GM18526 (cell line): ENCODE measurements around the gene MGLL.

Source experiments
- POLR2A ChIP-seq: IDR thresholded peaks from 3 replicates; pipeline ENCODE4 v1.6.1; 2011; ENCODE audit not compliant: insufficient read length; ENCODE audit errors: extremely low read depth

MGLL gene

DNA sequence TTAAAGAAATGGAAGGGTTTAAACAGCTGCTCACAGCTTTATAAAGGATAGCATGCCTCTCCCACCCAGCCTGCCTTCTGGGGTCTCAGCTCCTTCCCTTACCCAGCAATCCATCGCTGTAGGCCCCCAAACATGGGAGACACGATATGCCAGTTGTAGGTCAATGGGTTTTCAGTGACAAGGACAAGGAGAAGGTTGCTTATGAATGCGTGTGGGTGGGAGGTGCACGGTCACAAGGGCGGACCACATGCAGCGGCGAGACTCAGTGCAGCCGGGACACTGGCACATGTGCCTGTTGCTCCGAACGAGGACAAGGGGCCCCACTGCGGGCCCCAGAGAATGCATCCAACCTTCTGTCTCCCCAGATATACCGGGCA, 67.0 kb downstream of the MGLL start:
- TF ChIP-seq POLR2A = peak; percentile 33

DNA sequence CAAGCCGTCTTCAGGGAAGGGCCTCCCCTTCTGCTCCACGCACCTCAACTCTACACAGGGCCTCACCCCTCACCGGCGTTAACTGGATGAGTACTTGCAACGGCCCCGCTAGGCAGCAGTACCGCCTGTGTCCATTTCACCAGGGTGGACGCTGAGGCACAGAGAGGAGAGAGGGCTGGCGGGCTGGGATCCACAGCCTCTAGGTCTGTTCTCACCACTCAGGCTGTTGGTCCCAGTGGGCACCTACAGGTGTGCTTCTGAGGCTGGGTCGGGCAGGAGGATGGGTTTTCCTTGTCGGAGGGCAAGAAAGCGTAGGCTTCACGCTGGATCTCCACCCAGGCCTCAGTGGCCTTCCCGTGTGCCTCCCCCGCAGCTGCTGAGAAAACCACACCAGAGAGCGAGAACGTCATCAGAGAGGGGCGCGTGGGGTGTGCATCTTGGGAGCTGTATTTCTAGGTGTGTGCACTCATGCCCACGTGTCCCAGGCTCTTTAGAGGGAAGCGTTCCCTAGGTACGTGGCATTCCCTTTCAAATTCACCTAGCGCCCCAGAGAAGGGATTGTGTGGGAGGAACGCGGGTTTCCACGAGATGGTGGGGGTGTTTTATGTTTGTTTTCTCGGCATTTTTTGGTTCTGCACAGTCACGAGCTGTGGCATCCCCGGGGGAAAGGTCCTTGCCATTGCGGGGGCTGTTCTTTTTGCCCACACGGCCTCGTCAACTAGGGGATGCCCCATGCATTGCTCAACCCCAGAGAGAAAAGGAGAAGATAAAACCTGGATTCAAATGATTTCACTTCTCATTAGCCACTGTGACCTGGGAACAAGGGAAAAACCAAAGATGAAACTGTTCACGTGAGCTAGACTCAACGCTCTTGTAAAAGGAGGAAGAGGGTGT, 67.7 kb downstream of the MGLL start:
- peak; percentile 46 for TF ChIP-seq POLR2A

DNA sequence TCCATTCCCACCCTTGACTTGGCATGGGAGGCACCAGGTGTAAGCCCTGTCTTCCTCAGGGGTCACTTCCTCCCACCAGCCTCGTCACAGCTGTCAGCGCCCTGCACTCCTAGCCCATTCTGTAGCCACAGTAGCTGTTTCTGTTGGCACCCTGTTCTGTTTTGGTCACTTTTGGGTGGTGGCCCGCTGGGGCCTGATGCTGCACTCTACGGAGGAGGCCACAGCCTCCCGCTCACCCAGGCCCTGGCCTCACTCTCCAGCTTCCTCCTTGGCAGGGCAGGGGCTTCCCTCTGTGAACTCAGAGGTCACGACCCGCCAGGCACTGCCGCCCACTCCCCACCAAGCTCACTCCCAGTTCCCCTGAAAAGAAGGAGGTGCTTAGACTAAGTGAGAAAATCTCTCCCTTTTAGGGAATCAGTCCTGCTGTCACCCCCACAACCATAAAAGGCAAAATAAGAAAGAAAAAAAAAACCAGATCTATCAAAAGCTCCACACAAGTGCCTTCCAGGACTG, 68.4 kb downstream of the MGLL start:
- no peak for TF ChIP-seq POLR2A

DNA sequence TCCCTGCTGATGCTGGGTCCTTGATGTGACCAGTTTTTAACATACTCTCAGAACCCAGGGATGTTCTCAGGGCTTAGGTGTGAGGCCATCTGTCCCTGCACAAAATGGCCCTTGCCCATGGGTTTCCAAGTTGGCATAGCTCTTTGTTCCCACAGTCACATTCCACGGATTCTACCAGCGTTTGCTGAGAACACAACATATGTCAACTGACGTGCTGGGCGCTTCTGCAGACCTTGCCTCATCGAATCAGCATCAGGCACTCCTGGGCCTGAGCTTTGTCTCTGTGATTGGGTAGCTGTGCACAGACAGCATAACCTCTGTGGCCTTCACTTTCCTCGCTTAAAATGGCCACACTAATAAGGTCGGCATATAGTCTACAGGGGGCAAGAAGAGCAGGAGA, 69.0 kb downstream of the MGLL start:
- TF ChIP-seq POLR2A = no peak

DNA sequence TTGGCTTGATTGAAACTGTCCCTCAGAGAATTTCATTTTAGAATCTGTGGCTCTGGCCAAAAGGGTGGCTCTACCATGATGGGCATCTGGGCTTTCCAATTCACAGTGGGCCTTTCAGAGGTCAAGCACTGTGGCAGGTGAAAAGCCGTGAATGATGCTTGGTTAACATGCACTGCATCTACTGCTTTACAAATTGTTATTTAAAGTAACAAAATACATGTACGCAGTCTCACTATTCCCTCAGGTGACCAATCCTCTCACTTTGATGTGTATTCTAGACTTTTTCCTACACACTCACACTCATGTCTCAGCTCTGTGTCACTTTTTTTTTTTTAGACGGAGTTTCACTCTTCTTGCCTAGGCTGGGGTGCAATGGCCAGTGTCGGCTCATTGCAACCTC, 70.5 kb downstream of the MGLL start:
- no peak for TF ChIP-seq POLR2A

DNA sequence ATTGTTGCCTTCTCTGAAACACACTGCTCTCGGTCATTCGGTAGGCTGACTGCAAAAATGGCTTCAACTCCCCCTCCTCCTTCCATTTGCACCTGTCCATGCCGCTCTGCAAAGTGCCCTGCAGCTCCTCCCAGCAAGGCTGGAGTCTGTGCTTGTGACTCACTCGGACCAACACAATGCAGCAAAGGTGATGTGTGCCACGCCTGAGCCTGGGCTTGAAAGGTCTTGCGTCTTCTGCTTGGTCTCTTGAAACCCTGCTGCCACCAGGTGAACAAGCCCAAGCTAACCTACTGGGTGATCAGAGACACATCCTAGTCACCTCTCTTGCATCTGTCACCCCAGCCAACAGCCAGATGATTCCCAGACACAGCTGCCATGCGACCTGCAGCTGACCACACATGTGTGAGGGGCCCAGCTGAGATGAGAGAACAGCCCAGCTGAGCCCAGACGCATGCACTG, 71.1 kb downstream of the MGLL start:
- TF ChIP-seq POLR2A = no peak

DNA sequence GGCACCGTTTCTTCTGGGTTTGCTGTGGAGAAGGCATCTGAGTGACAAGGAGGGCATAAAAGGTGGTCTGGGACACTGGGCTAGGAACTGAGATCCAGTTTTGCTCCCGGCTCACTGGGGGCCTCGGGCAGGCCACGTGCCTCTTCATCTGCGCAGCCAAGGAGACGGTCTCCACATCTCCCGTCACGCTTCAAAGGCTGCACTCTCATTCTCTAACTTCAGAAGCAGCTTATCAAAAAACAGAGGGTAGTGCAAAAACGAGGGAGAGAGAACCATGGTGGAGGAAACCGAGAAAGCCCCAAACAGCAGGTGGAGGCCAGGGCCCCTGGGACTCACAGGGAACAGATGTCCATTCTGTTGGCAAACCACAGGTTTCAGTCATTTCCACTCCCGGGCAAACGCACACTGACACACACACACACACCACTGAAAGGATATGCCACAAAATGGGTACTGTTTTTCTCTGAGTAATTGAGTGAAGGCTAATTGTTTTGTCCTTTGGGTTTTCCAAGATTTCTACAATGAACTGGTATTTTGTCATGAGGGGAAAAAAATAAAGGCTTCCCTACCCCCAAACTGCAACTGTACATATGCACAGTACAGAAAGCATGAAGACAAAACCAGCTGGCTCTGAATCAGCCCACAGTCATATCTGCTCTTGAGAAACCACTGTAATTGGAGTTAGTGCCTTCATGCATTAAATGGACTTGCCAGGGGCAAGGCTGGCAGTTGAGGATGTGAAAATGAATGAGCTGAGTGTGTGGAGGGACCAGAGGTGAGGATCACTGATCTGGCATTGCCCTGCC, 71.9 kb downstream of the MGLL start:
- no peak for TF ChIP-seq POLR2A

DNA sequence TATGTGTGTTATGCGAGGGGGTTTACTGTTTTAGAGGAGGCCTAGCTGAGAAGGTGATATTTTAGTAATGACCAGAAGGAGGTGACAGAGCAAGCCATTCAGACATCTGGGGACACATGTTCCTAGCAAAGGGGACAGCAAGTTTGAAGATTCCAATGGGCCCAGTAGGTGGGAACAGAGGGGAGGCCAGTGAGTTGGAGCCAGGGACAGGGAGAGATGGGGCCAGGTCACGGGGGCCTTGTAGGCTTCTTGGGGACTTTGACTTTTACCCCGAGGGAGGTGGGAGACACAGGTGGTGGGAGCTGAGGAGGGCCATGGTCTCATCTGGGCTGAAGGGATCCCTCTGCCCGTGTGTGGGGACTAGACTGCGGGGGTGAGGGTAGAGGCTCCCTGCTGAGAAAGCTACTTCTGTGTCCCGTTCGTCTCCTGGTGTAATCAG, 72.5 kb downstream of the MGLL start:
- TF ChIP-seq POLR2A = no peak

DNA sequence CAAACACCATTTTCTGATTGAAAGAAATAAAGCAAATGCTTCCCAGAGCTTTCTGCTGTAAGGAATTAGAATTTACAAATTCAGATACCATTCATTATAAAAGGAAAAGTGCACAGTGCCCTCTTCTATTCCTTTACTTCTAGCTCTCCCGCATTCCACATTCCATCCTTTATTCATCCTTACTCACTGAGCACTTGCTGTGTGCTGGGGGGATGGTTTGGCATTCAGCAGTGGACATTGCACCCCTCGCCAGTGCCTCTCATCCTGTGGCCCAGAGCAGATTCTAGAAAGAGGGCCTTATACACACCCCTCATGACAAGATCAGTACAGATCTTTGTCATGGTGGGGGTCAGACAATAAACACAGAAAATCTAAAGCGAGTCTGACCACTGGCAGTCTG, 73.0 kb downstream of the MGLL start:
- TF ChIP-seq POLR2A = no peak

DNA sequence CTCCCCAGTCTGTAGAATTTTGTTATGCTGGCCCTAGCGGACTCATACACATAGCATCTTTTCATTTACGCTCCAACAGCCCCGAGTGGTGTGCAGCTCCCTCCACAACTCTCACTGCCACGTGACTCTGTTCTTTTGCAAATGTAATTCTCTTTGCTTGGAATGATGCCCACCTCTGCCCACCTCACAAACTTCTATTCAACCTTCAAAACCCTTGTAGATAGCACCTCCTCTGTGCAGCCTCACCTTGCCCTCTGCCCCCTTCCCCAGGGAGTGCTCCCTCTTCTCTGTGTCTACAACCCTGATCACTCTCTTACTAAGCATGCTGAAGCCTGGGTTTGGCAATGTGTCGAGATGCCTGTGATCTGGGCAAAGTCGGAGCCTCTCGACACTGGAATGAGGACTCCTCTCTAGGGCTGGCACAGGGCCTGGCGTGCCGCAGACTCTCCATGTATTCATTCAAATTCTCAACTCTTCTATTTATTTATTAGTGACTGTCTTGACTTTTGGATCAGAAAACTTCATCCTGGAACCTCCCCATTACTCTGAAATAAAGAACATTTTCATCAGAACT, 73.5 kb downstream of the MGLL start:
- TF ChIP-seq POLR2A = no peak

DNA sequence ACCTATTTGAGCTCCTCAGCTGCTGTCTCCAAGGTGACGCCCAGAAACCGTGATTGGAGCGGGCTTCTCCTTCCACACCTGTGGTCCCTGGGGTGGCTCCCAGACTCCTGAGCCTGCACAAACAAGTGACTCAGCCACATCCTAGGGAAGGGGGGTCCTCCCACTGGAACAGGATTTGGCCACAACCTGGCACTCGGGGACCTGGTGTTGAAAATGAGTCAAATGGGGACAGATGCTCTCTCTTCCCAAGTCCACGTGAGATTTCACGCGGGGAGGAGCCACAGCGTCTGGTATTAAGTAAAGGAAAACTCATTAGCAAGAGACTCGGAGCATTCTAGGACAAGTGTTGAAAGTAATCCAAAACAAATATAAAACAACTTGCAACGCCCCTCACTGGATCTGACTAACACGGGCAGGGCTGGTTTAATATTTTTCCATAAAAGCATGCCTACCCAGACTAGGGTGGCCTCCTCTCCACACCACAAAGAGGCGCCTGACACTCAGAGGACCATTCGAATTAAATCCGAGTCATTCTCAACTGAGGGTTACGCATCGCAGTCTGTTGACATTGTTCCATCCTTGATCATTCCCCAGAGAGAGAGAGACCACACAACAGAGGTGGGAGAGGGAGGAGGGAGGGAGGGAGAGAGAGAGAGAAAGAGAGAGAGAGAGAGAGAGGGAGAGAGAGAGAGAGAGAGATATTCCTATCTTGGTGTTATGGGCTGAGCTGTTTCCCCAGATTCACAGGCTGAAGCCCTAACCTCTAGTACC, 74.4 kb downstream of the MGLL start:
- no peak for TF ChIP-seq POLR2A

DNA sequence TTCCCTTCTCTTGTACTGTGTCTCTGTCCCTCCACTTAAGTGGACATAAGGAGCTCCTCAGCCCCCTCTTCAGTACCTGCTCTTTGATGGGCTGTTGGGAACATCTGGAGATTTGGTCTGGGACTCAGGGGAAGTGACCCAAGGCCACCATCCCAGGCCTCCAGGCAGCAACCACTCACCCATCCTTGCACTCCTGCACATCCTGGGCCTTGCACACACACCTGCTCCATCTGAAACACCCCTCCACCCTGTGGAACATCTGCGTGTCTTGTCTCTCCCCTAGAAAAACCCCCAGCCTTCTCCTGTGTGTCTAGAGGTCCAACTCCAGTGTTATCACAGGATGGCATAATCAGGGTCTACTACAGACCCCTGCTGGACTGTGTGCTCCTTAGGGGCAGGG, 75.2 kb downstream of the MGLL start:
- no peak for TF ChIP-seq POLR2A

DNA sequence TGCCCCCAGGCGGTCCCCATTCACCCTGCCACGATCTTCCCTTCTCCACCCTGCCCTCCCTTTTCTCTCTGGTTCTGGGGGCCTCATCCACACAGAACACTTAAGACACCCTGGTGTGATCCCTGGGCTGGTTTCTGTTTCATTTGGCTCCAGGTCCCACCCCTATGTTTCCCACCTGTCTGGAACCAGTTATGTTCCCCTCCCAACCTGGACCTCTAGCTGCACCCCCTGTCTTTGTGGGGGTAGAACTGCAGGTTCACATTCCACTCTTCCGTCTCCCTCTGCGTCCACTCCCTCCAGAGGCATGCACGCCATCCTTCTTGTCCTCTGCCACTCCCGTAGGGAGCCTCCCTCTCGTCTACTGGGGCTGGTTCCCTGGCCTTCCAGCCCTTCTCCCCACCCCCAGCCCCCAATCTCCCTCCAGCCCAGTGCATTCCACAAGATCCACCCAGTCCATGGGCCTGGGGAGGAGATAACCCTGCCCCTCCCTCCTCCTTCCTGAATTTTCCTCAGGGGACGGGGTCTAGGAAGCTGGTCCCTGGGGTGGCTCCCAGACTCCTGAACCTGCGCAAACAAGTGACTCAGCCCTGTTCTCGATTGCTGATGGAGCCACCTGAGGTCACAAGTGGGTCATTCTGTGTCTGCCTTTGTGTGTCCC, 75.8 kb downstream of the MGLL start:
- TF ChIP-seq POLR2A = no peak

DNA sequence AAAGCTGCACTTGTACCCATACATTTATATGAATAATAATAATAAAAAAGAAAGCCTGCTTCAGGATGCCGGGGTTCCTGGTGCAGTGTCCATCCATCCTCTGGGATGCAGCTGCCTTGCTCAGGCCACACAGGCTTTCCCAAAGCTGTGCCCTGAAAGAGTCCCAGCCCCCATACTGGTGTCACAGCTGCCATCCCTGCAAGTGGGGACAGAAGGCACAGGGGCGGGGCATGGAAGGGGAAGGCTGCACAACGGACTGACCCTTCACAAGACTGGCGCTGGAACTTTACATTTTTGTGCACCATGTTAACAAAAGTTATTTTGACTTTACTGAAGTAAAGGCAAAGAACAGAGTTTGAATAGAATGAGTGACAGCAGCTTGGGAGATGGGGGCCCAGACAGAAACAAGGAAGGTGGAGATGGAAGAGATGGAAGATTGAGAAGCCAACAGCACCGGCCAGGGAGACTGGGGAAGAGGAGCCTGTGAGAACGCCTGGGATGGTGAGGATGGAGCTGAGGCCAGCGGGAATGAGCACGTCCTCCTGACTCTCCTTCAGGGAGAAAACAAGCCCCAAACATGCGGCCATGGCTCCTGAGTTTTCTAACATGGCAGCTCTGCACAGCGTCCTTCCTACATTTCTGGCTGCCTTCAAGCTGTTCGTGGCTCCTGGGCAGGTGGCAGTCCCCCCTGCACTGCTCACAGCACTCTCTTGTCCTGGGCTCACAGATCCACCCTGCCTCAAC, 76.5 kb downstream of the MGLL start:
- TF ChIP-seq POLR2A = no peak
